K562 (cell line): ENCODE measurements around the gene DDAH1. TPM values are rescaled to one million over a fixed set of nuclear protein-coding genes. Genes with fewer than 3 reads are reported as not detected.

Experiments used
- ATAC-seq: fragments of 200-7000 bp; cut with Tn5 transposase; 3 replicates; pipeline ENCODE4 v1.9.1; 2020; ENCODE audit warnings: moderate library complexity
- BruUV-seq: library from RNA; stranded (reverse); fragments of 400-500 nt; replicated peaks from 2 replicates; lab custom pipeline; 2021; lab: Mats Ljungman, UMichigan
- CTCF ChIA-PET: fragments of 300-600 bp; formaldehyde crosslinking; extraction: SDS; loops from one replicate; lab custom pipeline; 2021; ENCODE audit warnings: low intra/inter-chr PET ratio; lab: Yijun Ruan, JAX
- POLR2A ChIA-PET: fragments of 300-600, 350-650 bp; sonication (Branson Sonifier 250); formaldehyde crosslinking; extraction: SDS; loops from one replicate; lab custom pipeline; 2021; ENCODE audit warnings: antibody characterized with exemption, inconsistent platforms; lab: Yijun Ruan, JAX
- DNase-seq, 4 experiments: peaks; one replicate each; pipeline versions ENCODE4 v3.0.0 to v3.0.0-alpha.2; 2011 to 2018; ENCODE audit warnings: low spot score in 3 of 4, mixed read lengths in 3 of 4; ENCODE audit errors: extremely low read depth in 1 of 4
- FAIRE-seq: peaks from 2 replicates; lab custom pipeline; 2011; peaks lifted over from hg19 to GRCh38; lab: Jason Lieb, UNC
- H2AFZ ChIP-seq: 2 replicates; pipeline ENCODE4 v1.6.0; 2011; ENCODE audit warnings: low read depth, low read length, control low read depth, inconsistent platforms
- H3K27ac ChIP-seq: fragments of 200-600 bp; 3 replicates; pipeline ENCODE4 v1.8.0; 2011; ENCODE audit warnings: low read depth, mild to moderate bottlenecking, control low read depth, inconsistent platforms, low read length, moderate library complexity, mixed read lengths; ENCODE audit errors: extremely low read depth
- H3K27me3 ChIP-seq, 2 experiments: fragments of 300-600 bp in 1 of 2; 2 replicates in 1 of 2; 3 replicates in 1 of 2; pipeline versions ENCODE4 v1.6.0 to v1.8.0; 2011; ENCODE audit warnings: inconsistent platforms in 2 of 2, low read length in 2 of 2, mild to moderate bottlenecking in 1 of 2, mixed read lengths in 1 of 2, moderate library complexity in 1 of 2; ENCODE audit not compliant: control insufficient read depth in 2 of 2, insufficient read depth in 2 of 2
- H3K36me3 ChIP-seq: fragments of 300-600 bp; 3 replicates; pipeline ENCODE4 v1.8.0; 2011; ENCODE audit warnings: mild to moderate bottlenecking, low read length, inconsistent platforms; ENCODE audit not compliant: control insufficient read depth, insufficient read depth
- H3K4me1 ChIP-seq, 2 experiments: fragments of 200-600 bp in 1 of 2; replicated peaks in 1 of 2; 2 replicates in 1 of 2; 3 replicates in 1 of 2; pipeline versions ENCODE4 v1.5.1 to v1.8.0; 2011; ENCODE audit warnings: inconsistent platforms in 2 of 2, low read length in 2 of 2, mild to moderate bottlenecking in 1 of 2, mixed read lengths in 1 of 2, moderate library complexity in 1 of 2; ENCODE audit not compliant: control insufficient read depth in 2 of 2, insufficient read depth in 2 of 2
- H3K4me2 ChIP-seq: 2 replicates; pipeline ENCODE4 v1.6.1; 2011; ENCODE audit warnings: low read length, control low read depth, inconsistent platforms, mixed read lengths; ENCODE audit not compliant: insufficient read depth
- H3K4me3 ChIP-seq: fragments of 200-600 bp; sonication (generic), shearing (Covaris generic); 2 replicates; pipeline ENCODE4 v1.5.1; 2016; ENCODE audit warnings: control low read depth, inconsistent platforms
- H3K79me2 ChIP-seq: fragments of 200-600 bp; 3 replicates; pipeline ENCODE4 v1.8.0; 2011; ENCODE audit warnings: low read length, inconsistent platforms; ENCODE audit not compliant: control insufficient read depth, insufficient read depth
- H3K9ac ChIP-seq, 2 experiments: 2 replicates each; pipeline versions ENCODE4 v1.6.0 to v1.6.1; 2011; ENCODE audit warnings: low read depth in 2 of 2, low read length in 2 of 2, control low read depth in 1 of 2, inconsistent platforms in 1 of 2, mild to moderate bottlenecking in 1 of 2, mixed read lengths in 1 of 2; ENCODE audit not compliant: insufficient read depth in 1 of 2
- H3K9me1 ChIP-seq: one replicate; pipeline ENCODE4 v1.6.0; 2011; ENCODE audit warnings: inconsistent platforms, mild to moderate bottlenecking, low read length, moderate library complexity; ENCODE audit not compliant: control insufficient read depth, insufficient read depth
- H3K9me3 ChIP-seq: replicated peaks from 2 replicates; pipeline ENCODE4 v1.5.1; 2011; ENCODE audit warnings: low read depth, low read length, inconsistent platforms; ENCODE audit not compliant: control insufficient read depth, insufficient read depth
- H4K20me1 ChIP-seq: replicated peaks from 2 replicates; pipeline ENCODE4 v1.6.1; 2011; ENCODE audit warnings: low read length, inconsistent platforms, mixed read lengths; ENCODE audit not compliant: control insufficient read depth, insufficient read depth
- BRD4 ChIP-seq: fragments of 200-600 bp; sonication (generic); IDR thresholded peaks from 2 replicates; pipeline ENCODE4 v1.6.1; 2017; ENCODE audit warnings: inconsistent platforms
- ELF4 ChIP-seq: fragments of 450-650 bp; formaldehyde crosslinking; IDR thresholded peaks from 2 replicates; pipeline ENCODE4 v1.4.0; 2022; ENCODE audit warnings: missing genetic modification characterization
- MCM2 ChIP-seq: fragments of 450-650 bp; IDR thresholded peaks from 2 replicates; pipeline ENCODE4 v1.6.1; 2017; ENCODE audit warnings: low read depth, mild to moderate bottlenecking
- PHB2 ChIP-seq: fragments of 450-650 bp; IDR thresholded peaks from 2 replicates; pipeline ENCODE4 v1.6.1; 2017; ENCODE audit warnings: low read depth
- RB1 ChIP-seq: fragments of 450-650 bp; IDR thresholded peaks from 2 replicates; pipeline ENCODE4 v1.6.1; 2017; ENCODE audit warnings: low read depth, mild to moderate bottlenecking
- ZBTB26 ChIP-seq: fragments of 450-650 bp; formaldehyde crosslinking; IDR thresholded peaks from 2 replicates; pipeline ENCODE4 v1.4.0; 2022; ENCODE audit warnings: missing genetic modification characterization
- ZNF384 ChIP-seq: IDR thresholded peaks from 2 replicates; pipeline ENCODE4 v1.6.1; 2012; ENCODE audit warnings: low read depth, low read length, improper control_type of control experiment
- WGBS: fragments of 100-300 bp; shearing (Covaris generic); methylation state at CpG from one replicate; pipeline ENCODE4 v1.1.6; 2016; ENCODE audit warnings: low coverage, mixed read lengths; ENCODE audit not compliant: insufficient coverage; ENCODE audit errors: missing lambda C conversion rate; 5-methylcytosine and 5-hydroxymethylcytosine counted together
- in situ Hi-C: fragments of 300-500 bp; cut with MboI; formaldehyde crosslinking; loops from 4 replicates; pipeline ENCODE4 v1.15.0; 2018; ENCODE audit warnings: inconsistent platforms, mixed read lengths
- intact Hi-C: fragments of 100-400 bp; cut with micrococcal nuclease; formaldehyde crosslinking; loops from 2 replicates; pipeline ENCODE4 v1.14.2; 2022
- polyA plus RNA-seq, 8 experiments: library from polyadenylated mRNA; depleted of rRNA in 4 of 8; stranded (reverse) in 5 of 8; unstranded in 3 of 8; fragments of >200 nt; fragmentation: Nextera tagmentation in 2 of 8; fragmentation: Illumina TruSeq in 1 of 8; extraction: Ambion mirVana in 2 of 8; extraction: Trizol in 1 of 8; gene quantifications; 2 replicates each; pipeline versions ENCODE4 v1.2.1 to v1.2.3, GENCODE V29; 2011 to 2014; ENCODE audit warnings: inconsistent platforms in 1 of 8, missing spikeins in 1 of 8
- total RNA-seq, 7 experiments: library from RNA; depleted of rRNA in 6 of 7; stranded (reverse); fragments of >200 nt in 6 of 7; fragmentation: Illumina TruSeq in 2 of 7; extraction: Trizol in 2 of 7; gene quantifications; 2 replicates each; pipeline versions ENCODE4 v1.2.1 to v1.2.3, GENCODE V29; 2011 to 2021; ENCODE audit warnings: low replicate concordance in 1 of 7
- TF ChIP-seq, protein P1 (sequence below): IDR thresholded peaks from 2 replicates; pipeline ENCODE4 v1.6.1; 2012; ENCODE audit warnings: low read depth, low read length, improper control_type of control experiment, borderline replicate concordance
- TF ChIP-seq, protein P2 (sequence below): fragments of 250-450 bp; sonication (Bioruptor Pico); IDR thresholded peaks from 2 replicates; pipeline ENCODE4 v1.8.0; 2021; ENCODE audit warnings: mild to moderate bottlenecking, moderate library complexity

Gene DDAH1
- total and polyA plus RNA-seq, 9 of the 15 experiments (the other 6 are each of a cell fraction or from before 2014, with no cell fraction given): 0.04 to 0.24 (median 0.10) TPM

- Histone ChIP-seq H4K20me1 (no peaks in the 10 kb centered on the region), H3K9me1 (no peaks in the 10 kb centered on the region), H3K9ac (no peak overlapping the region), H3K27ac (no peak overlapping the region), H3K4me3 (no peak overlapping the region), H3K36me3 (no peaks in the 10 kb centered on the region), H3K4me1 (no peaks in the 10 kb centered on the region), H3K27me3 (no peaks in the 10 kb centered on the region; a peak in 1 of 5 replicates), H3K79me2 (no peaks in the 10 kb centered on the region), H3K4me2 (no peak overlapping the region), H3K9me3 (no peaks in the 10 kb centered on the region; the same call in 1 of the 2 replicates), H2AFZ (no peak overlapping the region)
- ChIA-PET POLR2A (no interaction called here), CTCF (no interaction called here)
- no TSS peak for BruUV-seq
- intact Hi-C loops: no loop called here
- ATAC-seq: no peak
- DNase-seq: no peak
- in situ Hi-C loops: no loop called here
- TF ChIP-seq BRD4: no peak
- no peak for TF ChIP-seq PHB2
- TF ChIP-seq, protein P1, sequence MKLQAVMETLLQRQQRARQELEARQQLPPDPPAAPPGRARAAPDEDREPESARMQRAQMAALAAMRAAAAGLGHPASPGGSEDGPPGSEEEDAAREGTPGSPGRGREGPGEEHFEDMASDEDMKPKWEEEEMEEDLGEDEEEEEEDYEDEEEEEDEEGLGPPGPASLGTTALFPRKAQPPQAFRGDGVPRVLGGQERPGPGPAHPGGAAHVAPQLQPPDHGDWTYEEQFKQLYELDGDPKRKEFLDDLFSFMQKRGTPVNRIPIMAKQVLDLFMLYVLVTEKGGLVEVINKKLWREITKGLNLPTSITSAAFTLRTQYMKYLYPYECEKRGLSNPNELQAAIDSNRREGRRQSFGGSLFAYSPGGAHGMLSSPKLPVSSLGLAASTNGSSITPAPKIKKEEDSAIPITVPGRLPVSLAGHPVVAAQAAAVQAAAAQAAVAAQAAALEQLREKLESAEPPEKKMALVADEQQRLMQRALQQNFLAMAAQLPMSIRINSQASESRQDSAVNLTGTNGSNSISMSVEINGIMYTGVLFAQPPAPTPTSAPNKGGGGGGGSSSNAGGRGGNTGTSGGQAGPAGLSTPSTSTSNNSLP: no peak
- no peak for TF ChIP-seq MCM2
- TF ChIP-seq ZNF384: no peak
- TF ChIP-seq RB1: no peak
- TF ChIP-seq ELF4: no peak
- TF ChIP-seq, protein P2, sequence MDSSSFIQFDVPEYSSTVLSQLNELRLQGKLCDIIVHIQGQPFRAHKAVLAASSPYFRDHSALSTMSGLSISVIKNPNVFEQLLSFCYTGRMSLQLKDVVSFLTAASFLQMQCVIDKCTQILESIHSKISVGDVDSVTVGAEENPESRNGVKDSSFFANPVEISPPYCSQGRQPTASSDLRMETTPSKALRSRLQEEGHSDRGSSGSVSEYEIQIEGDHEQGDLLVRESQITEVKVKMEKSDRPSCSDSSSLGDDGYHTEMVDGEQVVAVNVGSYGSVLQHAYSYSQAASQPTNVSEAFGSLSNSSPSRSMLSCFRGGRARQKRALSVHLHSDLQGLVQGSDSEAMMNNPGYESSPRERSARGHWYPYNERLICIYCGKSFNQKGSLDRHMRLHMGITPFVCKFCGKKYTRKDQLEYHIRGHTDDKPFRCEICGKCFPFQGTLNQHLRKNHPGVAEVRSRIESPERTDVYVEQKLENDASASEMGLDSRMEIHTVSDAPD: no peak
- no peak for TF ChIP-seq ZBTB26 (CRISPR knock-in tag)
- no peak for FAIRE-seq
- WGBS: 0% methylated on average over 1 of the region's 1 CpG
These were observed 131.8 kb downstream of the DDAH1 start for GRCh38 chr1:85333186-85333585.
